Measurements from ENCODE around the gene NBAS. TPM values are rescaled to one million over a fixed set of nuclear protein-coding genes. Genes with fewer than 3 reads are reported as not detected.

Gene NBAS
- polyA plus RNA-seq, 1 of the 3 experiments (the other 2 are of a cell fraction): 12.0 TPM

- H3K79me2 ChIP-seq (ENCODE audit: insufficient read depth): no peaks in the 10 kb centered on the region
- H3K4me1 ChIP-seq (ENCODE audit: control insufficient read depth in 1 of 2, insufficient read depth in 2 of 2, low read depth in 1 of 2, low read length in 1 of 2): no peaks in the 10 kb centered on the region
- TF ChIP-seq GATA2 (CRISPR knock-in tag; IDR thresholded peaks at IDR 0.05) (no peak), ZBTB33 (IDR thresholded peaks at IDR 0.05; ENCODE audit: borderline replicate concordance, low read depth) (no peak), ELF1 (IDR thresholded peaks at IDR 0.05) (no peak), REST (IDR thresholded peaks at IDR 0.05; ENCODE audit: low read depth, low read length) (no peak), TEAD4 (IDR thresholded peaks at IDR 0.05; ENCODE audit: borderline replicate concordance, insufficient read depth) (no peak), TAF1 (IDR thresholded peaks at IDR 0.05; ENCODE audit: borderline replicate concordance, low read depth, low read length) (no peak)
- no peak overlapping the region for H3K4me2 ChIP-seq
- no peak overlapping the region for H3K4me3 ChIP-seq (ENCODE audit: low read depth in 2 of 2, low read length in 1 of 2)
- H4K20me1 ChIP-seq (ENCODE audit: insufficient read depth): no peaks in the 10 kb centered on the region
- no peaks in the 10 kb centered on the region for H3F3A ChIP-seq (replicated peaks; ENCODE audit: insufficient read depth)
- 67% methylated on average over 2 of the region's 2 CpGs for WGBS (ENCODE audit: low lambda C conversion rate)
- peaks cover 24 to 25% of the 10 kb centered on the region in 2 experiments for H3K36me3 ChIP-seq (replicated peaks in 1 of 2; ENCODE audit: control insufficient read depth in 1 of 2, insufficient read depth in 2 of 2, low read length in 1 of 2)
- H3K9ac ChIP-seq: no peak overlapping the region
- POLR2A ChIA-PET: no interaction called here
- no peak overlapping the region for H3K27ac ChIP-seq (ENCODE audit: low read depth in 2 of 2, low read length in 1 of 2)
- no peak overlapping the region for H2AFZ ChIP-seq (ENCODE audit: low read depth)
- DNase-seq: no peak
- CTCF ChIA-PET: interaction anchor here (1.8 kb wide), 1 partner anchor 270 kb away, joined by 3 read pairs; no protein-coding TSS in a partner anchor
- no peaks in the 10 kb centered on the region for H3K9me3 ChIP-seq
- no peaks in the 10 kb centered on the region for H3K9me2 ChIP-seq
- H3K27me3 ChIP-seq (ENCODE audit: insufficient read depth): no peaks in the 10 kb centered on the region
Measured at GRCh38 chr2:15307526-15307925, 253.6 kb downstream of the NBAS start.

GRCh38 chr2:15306706-15307105 lies 254.4 kb downstream of the NBAS start:
- Histone ChIP-seq H3K27ac (ENCODE audit: low read depth in 2 of 2, low read length in 1 of 2) (no peak overlapping the region), H3K27me3 (ENCODE audit: insufficient read depth) (no peaks in the 10 kb centered on the region), H3K9ac (no peak overlapping the region), H3F3A (replicated peaks; ENCODE audit: insufficient read depth) (no peaks in the 10 kb centered on the region), H3K9me2 (no peaks in the 10 kb centered on the region), H3K4me3 (ENCODE audit: low read depth in 2 of 2, low read length in 1 of 2) (no peak overlapping the region), H3K79me2 (ENCODE audit: insufficient read depth) (no peaks in the 10 kb centered on the region), H3K4me1 (ENCODE audit: control insufficient read depth in 1 of 2, insufficient read depth in 2 of 2, low read depth in 1 of 2, low read length in 1 of 2) (no peaks in the 10 kb centered on the region), H3K36me3 (replicated peaks in 1 of 2; ENCODE audit: control insufficient read depth in 1 of 2, insufficient read depth in 2 of 2, low read length in 1 of 2) (peaks cover 24 to 27% of the 10 kb centered on the region in 2 experiments), H4K20me1 (ENCODE audit: insufficient read depth) (no peaks in the 10 kb centered on the region), H2AFZ (ENCODE audit: low read depth) (no peak overlapping the region), H3K9me3 (no peaks in the 10 kb centered on the region), H3K4me2 (no peak overlapping the region)
- ChIA-PET CTCF (no interaction called here), POLR2A (no interaction called here)
- DNase-seq: no peak
- TF ChIP-seq RAD21 (IDR thresholded peaks at IDR 0.05; ENCODE audit: low read length): no peak
- TF ChIP-seq NRF1 (IDR thresholded peaks at IDR 0.05; ENCODE audit: low read depth, low read length): no peak
- WGBS (ENCODE audit: low lambda C conversion rate): 100% methylated on average over 1 of the region's 3 CpGs

All from SK-N-SH (cell line).